K562 (cell line): ENCODE measurements around the gene VTI1B. TPM values are rescaled to one million over a fixed set of nuclear protein-coding genes. Genes with fewer than 3 reads are reported as not detected.

Experiments used
- BRF1 ChIP-seq: IDR thresholded peaks from 3 replicates; pipeline ENCODE4 v1.6.1; 2011; ENCODE audit warnings: borderline replicate concordance, mild to moderate bottlenecking; ENCODE audit not compliant: insufficient read length; ENCODE audit errors: extremely low read depth
- REST ChIP-seq, 2 experiments: fragments of 450-650 bp; formaldehyde crosslinking in 1 of 2; IDR thresholded peaks; 2 replicates each; pipeline versions ENCODE4 v1.4.0 to v1.6.1; 2014 to 2020; ENCODE audit warnings: mild to moderate bottlenecking in 2 of 2, borderline replicate concordance in 1 of 2, low read depth in 1 of 2
- RHOXF2B ChIP-seq: fragments of 250-450 bp; sonication (Bioruptor Pico); conservative IDR thresholded peaks from 2 replicates; pipeline ENCODE4 v1.5.1; 2021
- ZNF76 ChIP-seq: fragments of 250-450 bp; sonication (Bioruptor Pico); IDR thresholded peaks from 2 replicates; pipeline ENCODE4 v1.4.0; 2020; ENCODE audit warnings: mild to moderate bottlenecking, moderate library complexity, borderline replicate concordance
- polyA plus RNA-seq, 8 experiments: library from polyadenylated mRNA; depleted of rRNA in 4 of 8; stranded (reverse) in 5 of 8; unstranded in 3 of 8; fragments of >200 nt; fragmentation: Nextera tagmentation in 2 of 8; fragmentation: Illumina TruSeq in 1 of 8; extraction: Ambion mirVana in 2 of 8; extraction: Trizol in 1 of 8; gene quantifications; 2 replicates each; pipeline versions ENCODE4 v1.2.1 to v1.2.3, GENCODE V29; 2011 to 2014; ENCODE audit warnings: inconsistent platforms in 1 of 8, missing spikeins in 1 of 8
- total RNA-seq, 7 experiments: library from RNA; depleted of rRNA in 6 of 7; stranded (reverse); fragments of >200 nt in 6 of 7; fragmentation: Illumina TruSeq in 2 of 7; extraction: Trizol in 2 of 7; gene quantifications; 2 replicates each; pipeline versions ENCODE4 v1.2.1 to v1.2.3, GENCODE V29; 2011 to 2021; ENCODE audit warnings: low replicate concordance in 1 of 7
- TF ChIP-seq, protein P1 (sequence below), 2 experiments: fragments of 450-650 bp; IDR thresholded peaks; 2 replicates each; pipeline ENCODE4 v1.6.1; 2016; ENCODE audit warnings: mild to moderate bottlenecking in 2 of 2, borderline replicate concordance in 1 of 2, low read depth in 1 of 2, moderate library complexity in 1 of 2

Gene VTI1B
- total and polyA plus RNA-seq, 9 of the 15 experiments (the other 6 are each of a cell fraction or from before 2014, with no cell fraction given): 7.8 to 69.8 (median 50.1) TPM

DNA sequence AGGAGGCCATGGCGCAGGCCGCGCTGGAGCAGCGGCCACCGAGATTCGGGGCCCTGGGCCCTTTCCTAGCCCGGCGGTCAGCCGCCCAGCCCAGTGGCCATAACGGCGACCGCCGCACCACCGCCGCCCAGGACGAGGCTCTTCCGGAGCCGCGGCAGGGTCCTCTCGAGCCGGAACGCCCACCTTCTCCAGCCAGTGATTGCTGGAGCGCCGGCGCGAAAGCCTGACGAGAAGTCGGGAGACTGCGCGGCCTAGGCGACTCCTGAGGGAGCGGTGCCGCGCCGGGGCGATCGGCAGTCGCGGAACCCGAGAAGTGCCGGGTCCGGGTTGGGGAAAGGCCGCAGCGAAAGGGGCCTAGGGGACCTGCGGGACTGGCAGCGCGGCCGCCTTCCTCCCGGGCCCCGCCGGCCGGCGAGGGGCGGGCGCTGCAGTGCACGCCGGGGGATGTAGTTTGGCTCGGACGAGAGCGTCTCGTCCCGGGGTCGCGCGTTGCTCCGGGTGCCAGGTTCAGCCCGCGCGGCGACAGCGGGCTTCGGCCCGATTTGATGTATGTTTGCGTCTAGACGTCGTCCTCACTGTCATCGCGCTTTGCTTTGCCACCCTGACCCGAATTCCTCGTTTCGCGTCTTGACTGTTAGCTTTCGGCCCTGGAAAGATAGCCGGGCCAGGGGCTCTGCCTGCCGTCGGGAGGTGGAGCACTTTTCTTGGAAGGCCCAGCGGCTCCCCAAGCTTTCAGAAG, at the start of gene VTI1B (continued):
- no peak for TF ChIP-seq REST (IDR thresholded peaks at IDR 0.05; ENCODE audit: borderline replicate concordance)
- 0 out of 2 replicates have a peak, but pooled peaks have one; percentile 27 for TF ChIP-seq REST (CRISPR knock-in tag; IDR thresholded peaks at IDR 0.05; ENCODE audit: low read depth)
- no peak for TF ChIP-seq ZNF76 (CRISPR knock-in tag)
- no peak for TF ChIP-seq RHOXF2B (CRISPR knock-in tag)
- no peak for TF ChIP-seq BRF1
- TF ChIP-seq, protein P1, sequence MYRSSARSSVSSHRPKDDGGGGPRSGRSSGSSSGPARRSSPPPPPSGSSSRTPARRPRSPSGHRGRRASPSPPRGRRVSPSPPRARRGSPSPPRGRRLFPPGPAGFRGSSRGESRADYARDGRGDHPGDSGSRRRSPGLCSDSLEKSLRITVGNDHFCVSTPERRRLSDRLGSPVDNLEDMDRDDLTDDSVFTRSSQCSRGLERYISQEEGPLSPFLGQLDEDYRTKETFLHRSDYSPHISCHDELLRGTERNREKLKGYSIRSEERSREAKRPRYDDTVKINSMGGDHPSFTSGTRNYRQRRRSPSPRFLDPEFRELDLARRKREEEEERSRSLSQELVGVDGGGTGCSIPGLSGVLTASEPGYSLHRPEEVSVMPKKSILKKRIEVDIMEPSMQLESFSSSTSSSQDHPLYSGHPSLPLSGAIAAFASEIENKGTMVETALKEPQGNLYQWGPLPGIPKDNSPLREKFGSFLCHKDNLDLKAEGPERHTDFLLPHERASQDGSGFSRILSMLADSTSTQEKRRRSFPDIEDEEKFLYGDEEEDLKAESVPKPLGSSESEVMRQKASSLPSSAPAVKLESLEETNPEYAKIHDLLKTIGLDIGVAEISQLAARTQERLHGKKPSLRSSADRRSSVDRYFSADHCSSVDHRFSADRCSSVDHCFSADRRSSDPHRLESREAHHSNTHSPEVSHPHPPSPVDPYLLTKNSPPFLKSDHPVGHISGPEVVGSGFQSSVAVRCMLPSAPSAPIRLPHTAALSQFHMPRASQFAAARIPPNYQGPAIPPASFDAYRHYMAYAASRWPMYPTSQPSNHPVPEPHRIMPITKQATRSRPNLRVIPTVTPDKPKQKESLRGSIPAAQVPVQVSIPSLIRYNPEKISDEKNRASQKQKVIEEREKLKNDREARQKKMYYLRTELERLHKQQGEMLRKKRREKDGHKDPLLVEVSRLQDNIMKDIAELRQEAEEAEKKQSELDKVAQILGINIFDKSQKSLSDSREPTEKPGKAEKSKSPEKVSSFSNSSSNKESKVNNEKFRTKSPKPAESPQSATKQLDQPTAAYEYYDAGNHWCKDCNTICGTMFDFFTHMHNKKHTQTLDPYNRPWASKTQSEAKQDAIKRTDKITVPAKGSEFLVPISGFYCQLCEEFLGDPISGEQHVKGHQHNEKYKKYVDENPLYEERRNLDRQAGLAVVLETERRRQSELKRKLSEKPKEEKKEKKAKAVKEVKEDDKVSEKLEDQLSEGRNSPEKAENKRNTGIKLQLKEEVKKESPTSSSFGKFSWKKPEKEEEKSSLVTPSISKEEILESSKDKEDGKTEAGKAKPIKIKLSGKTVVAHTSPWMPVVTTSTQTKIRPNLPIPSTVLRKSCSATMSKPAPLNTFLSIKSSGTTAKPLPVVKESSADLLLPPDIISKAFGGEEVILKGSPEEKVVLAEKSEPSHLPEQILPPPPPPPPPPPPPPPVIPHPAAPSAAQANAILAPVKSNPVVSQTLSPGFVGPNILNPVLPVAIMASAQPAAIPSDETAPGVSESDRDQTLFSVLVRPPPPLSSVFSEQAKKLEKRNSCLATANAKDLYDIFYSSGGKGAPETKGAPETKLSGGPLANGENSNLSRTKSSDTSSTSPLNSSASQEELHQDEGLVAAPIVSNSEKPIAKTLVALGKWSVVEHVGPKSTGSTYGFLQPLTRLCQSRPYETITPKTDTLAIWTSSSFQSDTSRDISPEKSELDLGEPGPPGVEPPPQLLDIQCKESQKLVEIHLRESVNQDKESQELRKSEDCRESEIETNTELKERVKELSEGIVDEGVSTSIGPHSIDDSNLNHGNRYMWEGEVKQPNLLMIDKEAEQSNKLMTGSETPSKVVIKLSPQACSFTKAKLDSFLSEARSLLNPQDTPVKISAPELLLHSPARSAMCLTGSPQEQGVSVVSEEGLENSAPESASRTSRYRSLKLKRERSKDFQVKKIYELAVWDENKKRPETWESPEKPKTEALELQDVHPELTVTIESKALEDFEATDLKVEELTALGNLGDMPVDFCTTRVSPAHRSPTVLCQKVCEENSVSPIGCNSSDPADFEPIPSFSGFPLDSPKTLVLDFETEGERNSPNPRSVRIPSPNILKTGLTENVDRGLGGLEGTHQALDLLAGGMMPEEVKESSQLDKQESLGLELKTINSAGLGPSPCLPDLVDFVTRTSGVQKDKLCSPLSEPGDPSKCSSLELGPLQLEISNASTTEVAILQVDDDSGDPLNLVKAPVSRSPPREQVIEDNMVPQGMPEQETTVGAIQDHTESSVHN (IDR thresholded peaks at IDR 0.05; ENCODE audit: borderline replicate concordance in 1 of 2, low read depth in 1 of 2): no peak
